ENCODE data around the gene DOCK8. TPM values are rescaled to one million over a fixed set of nuclear protein-coding genes. Genes with fewer than 3 reads are reported as not detected.

DOCK8 gene
- total RNA-seq, 6 experiments from 2014 or later = 5.8 to 20.5 (median 9.5) TPM

DNA sequence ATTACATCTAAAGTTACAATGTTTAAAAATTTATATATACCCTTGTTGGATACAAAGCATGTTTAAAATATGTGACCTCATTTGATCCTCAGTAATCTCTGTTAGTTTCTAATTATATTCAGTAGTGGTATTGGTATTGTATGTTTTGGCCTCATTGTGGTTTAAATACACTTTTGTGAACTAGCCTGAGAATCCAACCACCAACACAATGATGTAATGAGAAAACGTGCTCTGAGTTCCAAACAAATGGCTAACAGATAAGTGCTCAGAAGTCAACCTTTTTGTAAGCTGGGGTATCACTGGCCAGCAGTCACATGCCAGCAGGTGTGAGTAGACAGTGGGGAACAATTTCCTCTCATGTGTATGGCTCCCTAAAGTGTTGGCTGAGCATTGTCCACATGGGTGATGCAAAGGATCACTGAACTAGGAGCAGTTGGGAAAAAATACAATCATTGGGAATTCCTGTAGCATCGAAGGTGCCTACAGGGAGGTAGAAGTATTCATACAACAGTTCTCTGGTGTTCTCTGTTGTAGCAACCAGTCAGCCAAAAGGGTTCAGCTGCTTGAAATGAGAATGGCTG lies 56.1 kb downstream of the DOCK8 start:
- intact Hi-C loops (cut with DNase I) = no loop called here
- Histone ChIP-seq H3K27me3 (no peaks in the 10 kb centered on the region), H3K4me3 (no peak overlapping the region), H3K27ac (no peak overlapping the region), H3K9me3 (no peaks in the 10 kb centered on the region), H3K36me3 (no peaks in the 10 kb centered on the region), H3K4me1 (no peaks in the 10 kb centered on the region)
- ATAC-seq = no peak
- 67% methylated on average over 2 of the region's 2 CpGs for WGBS (ENCODE audit: insufficient coverage, low coverage, low lambda C conversion rate, missing lambda C conversion rate)
- TF ChIP-seq, protein P1, sequence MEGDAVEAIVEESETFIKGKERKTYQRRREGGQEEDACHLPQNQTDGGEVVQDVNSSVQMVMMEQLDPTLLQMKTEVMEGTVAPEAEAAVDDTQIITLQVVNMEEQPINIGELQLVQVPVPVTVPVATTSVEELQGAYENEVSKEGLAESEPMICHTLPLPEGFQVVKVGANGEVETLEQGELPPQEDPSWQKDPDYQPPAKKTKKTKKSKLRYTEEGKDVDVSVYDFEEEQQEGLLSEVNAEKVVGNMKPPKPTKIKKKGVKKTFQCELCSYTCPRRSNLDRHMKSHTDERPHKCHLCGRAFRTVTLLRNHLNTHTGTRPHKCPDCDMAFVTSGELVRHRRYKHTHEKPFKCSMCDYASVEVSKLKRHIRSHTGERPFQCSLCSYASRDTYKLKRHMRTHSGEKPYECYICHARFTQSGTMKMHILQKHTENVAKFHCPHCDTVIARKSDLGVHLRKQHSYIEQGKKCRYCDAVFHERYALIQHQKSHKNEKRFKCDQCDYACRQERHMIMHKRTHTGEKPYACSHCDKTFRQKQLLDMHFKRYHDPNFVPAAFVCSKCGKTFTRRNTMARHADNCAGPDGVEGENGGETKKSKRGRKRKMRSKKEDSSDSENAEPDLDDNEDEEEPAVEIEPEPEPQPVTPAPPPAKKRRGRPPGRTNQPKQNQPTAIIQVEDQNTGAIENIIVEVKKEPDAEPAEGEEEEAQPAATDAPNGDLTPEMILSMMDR (IDR thresholded peaks at IDR 0.05) = no peak
- TF ChIP-seq POLR2A (IDR thresholded peaks at IDR 0.05) = no peak
- no peak for DNase-seq

- Histone ChIP-seq H3K4me3 (peak overlapping the region in 1 of 3 donors; percentile 29), H3K4me1 (no peaks in the 10 kb centered on the region), H3K36me3 (no peaks in the 10 kb centered on the region), H3K9me3 (no peaks in the 10 kb centered on the region), H3K27me3 (no peaks in the 10 kb centered on the region), H3K27ac (peak overlapping the region in 2 of 3 donors; percentile 50 to 60)
- intact Hi-C loops (cut with DNase I) = no loop called here
- DNase-seq (peak in 1 of 3 donors; percentile 49), ATAC-seq (peak; percentile 69 to 84 (median 77))
- WGBS (ENCODE audit: insufficient coverage, low coverage, low lambda C conversion rate, missing lambda C conversion rate) = 51% methylated on average over 17 of the region's 17 CpGs
- TF ChIP-seq, protein P1 (IDR thresholded peaks at IDR 0.05) = no peak
- TF ChIP-seq POLR2A (IDR thresholded peaks at IDR 0.05) = peak; percentile 20
Measured at GRCh38 chr9:272251-273213, 57.9 kb downstream of the DOCK8 start.

- DNase-seq (no peak), ATAC-seq (no peak)
- H3K9me3 ChIP-seq = no peaks in the 10 kb centered on the region
- H3K27me3 ChIP-seq = no peaks in the 10 kb centered on the region
- H3K36me3 ChIP-seq = no peaks in the 10 kb centered on the region
- intact Hi-C loops (cut with DNase I) = no loop called here
- WGBS (ENCODE audit: insufficient coverage, low coverage, low lambda C conversion rate, missing lambda C conversion rate) = 66% methylated on average over 6 of the region's 6 CpGs
- no peak overlapping the region for H3K27ac ChIP-seq
- TF ChIP-seq POLR2A (IDR thresholded peaks at IDR 0.05) = no peak
- TF ChIP-seq, protein P1 (IDR thresholded peaks at IDR 0.05) = no peak
- H3K4me3 ChIP-seq = no peak overlapping the region
- H3K4me1 ChIP-seq = no peaks in the 10 kb centered on the region
Measured at GRCh38 chr9:274406-274805, 59.7 kb downstream of the DOCK8 start.

DNA sequence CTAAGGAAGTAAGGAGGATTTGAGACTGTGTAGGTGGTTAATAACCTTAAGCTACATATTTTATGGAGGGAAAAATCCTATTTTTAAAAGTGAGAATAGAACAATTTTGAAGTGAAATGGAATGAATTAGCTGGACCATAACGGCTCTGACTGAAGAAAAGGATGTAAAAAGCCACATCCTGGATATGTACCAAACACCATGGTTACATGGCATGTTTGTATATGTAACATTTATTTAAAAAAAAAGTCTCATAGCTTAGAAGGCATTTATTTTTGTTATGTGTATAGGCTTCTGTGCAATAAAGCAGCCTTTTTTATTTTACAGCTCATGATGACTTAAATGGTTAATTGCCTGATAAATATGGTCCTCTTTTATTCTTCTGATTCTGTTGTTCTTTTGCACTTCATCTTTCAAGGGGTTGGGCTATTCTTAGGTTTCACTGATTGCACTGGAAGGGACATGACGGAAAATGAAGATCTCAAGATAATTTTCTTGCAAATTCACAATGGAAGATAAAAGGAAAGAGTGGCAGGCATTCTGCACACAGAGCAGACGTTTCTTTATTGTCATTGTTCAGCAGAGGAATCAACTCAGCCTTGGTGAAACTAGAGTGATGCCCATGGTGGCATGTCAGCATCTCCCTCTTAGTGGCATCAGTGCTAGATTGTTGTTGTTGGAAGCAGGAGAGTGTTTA lies 63.1 kb downstream of the DOCK8 start:
- Histone ChIP-seq H3K9me3 (no peaks in the 10 kb centered on the region), H3K4me3 (no peak overlapping the region), H3K36me3 (no peaks in the 10 kb centered on the region), H3K4me1 (no peaks in the 10 kb centered on the region), H3K27ac (no peak overlapping the region), H3K27me3 (no peaks in the 10 kb centered on the region)
- intact Hi-C loops (cut with DNase I) = no loop called here
- no peak for TF ChIP-seq POLR2A (IDR thresholded peaks at IDR 0.05)
- TF ChIP-seq, protein P1 (IDR thresholded peaks at IDR 0.05) = no peak
- DNase-seq = no peak
- no peak for ATAC-seq
- WGBS (ENCODE audit: insufficient coverage, low coverage, low lambda C conversion rate, missing lambda C conversion rate) = 43% methylated on average over 3 of the region's 3 CpGs
